Femur (tissue), 1 donor: ENCODE results near the gene MALAT1.
A peak's percentile ranks its signal among the peaks of the same experiment; 100 is the strongest.
"Not testable (repeated sequence)": the region's sequence is repeated elsewhere in the genome, so short reads cannot be mapped to it uniquely, and the experiment has no call there.

Experiments used
- DNase-seq: peaks from one replicate; pipeline ENCODE4 v3.0.0-alpha.2; 2017

The MALAT1 gene

DNA sequence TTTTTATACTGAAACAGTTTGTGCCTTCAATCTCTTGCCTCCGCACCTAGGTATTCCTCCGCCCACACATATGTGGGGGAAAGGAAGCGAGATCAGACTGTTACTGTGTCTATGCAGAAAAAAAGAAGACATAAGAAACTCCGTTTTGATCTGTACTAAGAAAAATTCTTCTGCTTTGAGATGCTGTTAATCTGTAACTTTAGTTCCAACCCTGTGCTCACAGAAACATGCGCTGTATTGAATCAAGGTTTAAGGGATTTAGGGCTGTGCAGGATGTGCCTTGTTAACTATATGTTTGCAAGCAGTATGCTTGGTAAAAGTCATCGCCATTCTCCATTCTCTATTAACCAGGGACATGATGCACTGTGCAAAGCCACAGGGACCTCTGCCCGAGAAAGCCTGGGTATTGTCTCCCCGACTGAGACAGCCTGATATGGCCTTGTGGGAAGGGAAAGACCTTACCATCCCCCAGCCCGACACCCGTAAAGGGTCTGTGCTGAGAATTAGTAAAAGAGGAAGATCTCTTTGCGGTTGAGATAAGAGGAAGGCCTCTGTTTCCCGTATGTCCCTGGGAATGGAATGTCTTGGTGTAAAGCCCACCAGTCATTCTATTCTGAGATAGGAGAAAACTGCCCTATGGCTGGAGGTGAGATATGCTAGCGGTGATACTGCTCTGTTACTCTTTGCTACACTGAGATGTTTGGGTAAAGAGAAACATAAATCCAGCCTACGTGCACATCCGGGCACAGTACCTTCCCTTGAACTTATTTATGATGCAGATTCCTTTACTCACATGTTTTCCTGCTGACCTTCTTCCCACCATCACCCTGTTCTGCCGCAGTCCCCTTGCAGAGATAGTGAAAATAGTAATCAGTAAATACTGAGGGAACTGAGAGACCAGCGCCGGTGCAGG, 24.1 kb downstream of the MALAT1 start:
- peak; percentile 18 for DNase-seq

DNA sequence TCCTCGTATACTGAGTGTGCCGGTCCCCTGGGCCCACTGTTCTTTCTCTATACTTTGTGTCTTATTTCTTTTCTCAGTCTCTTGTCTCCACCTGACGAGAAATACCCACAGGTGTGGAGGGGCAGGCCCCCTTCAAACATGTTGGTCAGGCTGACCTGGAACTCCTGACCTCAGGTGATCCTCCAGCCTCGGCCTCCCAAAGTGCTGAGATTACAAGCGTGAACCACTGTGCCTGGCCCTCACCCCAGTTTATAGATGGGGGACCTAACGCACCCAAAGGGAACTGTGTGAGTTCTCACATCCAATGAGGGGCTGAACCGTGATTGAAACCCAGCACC, 24.8 kb downstream of the MALAT1 start:
- not testable (repeated sequence) for DNase-seq

DNA sequence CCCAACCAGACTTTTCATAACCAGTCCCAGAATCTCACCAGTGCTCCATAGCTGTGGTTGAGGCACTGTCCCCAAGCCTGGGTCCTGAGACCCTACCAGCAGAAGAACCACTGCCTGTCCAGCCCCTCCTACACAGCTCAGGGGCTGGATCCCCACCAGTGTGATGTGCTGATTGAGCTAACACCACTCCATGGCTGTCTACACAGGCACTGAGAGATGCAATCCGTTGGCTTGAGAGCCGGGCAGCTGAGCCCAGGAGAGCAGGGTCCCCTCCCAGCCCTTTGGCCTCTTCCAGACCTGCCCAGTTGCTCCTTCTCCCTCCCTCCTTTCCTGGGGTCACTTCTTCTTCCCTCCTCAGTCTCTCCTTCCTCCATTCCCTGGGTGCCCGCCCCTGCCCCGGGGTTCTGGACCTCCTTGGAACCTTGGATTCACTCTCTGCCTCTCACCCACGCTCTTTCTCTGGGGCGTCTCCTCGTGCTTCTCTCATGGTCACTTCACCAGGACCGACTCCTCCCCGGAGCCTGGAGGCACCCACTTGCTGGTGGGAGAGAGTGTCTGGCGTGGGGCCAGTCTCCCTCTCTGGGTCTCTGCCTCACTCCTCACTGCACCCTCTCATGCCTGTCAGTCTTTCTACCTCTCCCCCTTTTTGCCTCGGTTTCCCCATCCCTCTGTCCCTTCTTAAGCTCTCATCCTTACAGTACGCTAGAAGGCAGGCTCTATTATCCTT, 25.3 kb downstream of the MALAT1 start:
- peak; percentile 66 for DNase-seq

DNA sequence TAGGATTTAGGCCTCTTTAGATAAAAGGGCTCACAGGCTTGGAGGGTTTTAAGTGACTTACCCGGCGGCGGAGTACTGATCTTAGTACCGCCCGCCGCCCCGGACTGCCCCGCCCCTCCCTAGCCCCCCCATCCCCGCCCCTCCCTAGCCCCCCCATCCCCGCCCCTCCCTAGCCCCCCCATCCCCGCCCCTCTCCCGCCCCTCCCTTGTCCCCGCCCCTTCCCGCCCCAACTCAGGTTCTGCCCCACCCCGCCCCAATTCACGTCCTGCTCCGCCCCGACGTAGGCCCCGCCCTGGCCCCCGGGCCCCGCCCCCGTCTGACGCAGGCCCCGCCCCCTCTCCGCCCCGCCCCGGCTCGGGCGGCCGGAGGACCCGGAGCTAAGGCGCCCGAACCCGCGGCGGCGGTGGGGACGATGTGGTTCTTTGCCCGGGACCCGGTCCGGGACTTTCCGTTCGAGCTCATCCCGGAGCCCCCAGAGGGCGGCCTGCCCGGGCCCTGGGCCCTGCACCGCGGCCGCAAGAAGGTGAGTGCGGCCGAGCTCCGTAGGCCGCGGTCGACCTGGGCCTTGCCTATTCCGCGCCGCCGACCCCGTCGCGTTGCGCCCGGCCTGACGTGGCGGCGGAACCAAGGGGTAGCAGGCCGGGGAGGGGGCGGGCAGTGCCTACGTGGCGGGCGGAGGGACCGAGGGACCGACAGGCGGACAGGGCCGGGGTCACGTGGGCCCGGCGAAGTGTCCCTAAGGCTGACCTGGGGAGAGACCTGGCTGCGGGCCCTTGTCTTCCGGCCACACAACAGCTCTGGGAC, 26.1 kb downstream of the MALAT1 start, which contains the start of gene SCYL1:
Gene SCYL1, plus strand, starts transcription at position 343 of the 805 bp plus-strand sequence. Its CDS starts 71 bp downstream, at position 414.
- DNase-seq = peak; percentile 93

DNA sequence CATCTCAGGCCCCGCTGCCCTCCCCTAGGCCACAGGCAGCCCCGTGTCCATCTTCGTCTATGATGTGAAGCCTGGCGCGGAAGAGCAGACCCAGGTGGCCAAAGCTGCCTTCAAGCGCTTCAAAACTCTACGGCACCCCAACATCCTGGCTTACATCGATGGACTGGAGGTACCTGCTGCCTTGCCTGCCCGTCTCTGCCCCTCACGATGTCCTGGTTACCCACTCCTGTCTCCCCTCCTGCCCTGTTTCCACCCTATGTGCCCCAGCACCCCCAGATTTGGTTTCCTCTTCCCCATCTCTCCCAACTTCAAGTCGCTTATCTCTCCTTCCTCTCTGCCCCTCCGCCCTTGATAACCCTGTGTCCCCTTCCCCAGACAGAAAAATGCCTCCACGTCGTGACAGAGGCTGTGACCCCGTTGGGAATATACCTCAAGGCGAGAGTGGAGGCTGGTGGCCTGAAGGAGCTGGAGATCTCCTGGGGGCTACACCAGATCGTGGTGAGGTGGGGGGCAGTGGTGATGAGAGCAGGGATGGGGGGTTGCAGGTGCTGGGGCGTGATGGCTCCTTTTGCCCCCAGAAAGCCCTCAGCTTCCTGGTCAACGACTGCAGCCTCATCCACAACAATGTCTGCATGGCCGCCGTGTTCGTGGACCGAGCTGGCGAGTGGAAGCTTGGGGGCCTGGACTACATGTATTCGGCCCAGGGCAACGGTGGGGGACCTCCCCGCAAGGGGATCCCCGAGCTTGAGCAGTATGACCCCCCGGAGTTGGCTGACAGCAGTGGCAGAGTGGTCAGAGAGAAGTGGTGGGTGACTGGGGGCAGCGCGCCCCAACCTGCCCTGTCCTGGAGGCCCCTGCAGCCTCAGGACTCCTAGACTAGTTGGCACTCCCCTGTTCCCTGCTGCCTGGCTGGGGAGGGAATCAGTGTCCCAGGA, 27.0 kb downstream of the MALAT1 start:
- peak; percentile 22 for DNase-seq

DNA sequence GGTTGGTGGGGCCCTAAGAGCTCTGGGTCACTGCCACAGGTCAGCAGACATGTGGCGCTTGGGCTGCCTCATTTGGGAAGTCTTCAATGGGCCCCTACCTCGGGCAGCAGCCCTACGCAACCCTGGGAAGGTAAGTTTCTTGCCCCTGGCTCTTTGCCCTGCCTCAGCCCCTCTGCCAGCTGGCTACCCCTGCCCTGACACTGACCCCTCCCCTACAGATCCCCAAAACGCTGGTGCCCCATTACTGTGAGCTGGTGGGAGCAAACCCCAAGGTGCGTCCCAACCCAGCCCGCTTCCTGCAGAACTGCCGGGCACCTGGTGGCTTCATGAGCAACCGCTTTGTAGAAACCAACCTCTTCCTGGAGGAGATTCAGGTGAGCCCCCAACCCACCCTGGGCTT, 27.9 kb downstream of the MALAT1 start:
- peak; percentile 26 for DNase-seq

DNA sequence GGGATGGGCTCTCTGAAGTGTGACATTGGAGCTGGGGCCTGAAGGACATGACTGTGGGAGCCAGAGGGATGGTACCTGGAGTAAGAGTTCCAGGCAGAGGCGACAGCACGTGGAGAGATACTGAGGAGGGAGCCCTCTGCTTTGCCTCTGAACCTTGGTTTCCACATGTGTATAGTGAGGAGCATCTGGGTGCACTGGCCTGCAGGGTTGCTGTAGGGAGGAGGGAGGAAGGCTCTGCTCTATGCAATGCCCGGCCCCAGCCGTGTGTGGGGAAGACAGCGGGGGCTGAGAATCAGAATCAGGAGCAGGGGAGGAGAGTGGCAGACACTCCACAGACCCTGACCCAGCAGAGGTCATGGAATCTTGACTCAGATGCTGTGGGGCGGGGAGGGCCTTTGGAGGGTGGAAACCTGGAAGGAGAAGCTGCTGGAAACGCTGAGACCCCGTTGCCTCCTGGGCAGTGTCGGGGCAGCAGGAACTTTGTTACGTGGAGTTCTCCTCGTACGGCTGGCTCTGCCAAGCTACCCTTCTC, 30.0 kb downstream of the MALAT1 start:
- DNase-seq = peak; percentile 13

DNA sequence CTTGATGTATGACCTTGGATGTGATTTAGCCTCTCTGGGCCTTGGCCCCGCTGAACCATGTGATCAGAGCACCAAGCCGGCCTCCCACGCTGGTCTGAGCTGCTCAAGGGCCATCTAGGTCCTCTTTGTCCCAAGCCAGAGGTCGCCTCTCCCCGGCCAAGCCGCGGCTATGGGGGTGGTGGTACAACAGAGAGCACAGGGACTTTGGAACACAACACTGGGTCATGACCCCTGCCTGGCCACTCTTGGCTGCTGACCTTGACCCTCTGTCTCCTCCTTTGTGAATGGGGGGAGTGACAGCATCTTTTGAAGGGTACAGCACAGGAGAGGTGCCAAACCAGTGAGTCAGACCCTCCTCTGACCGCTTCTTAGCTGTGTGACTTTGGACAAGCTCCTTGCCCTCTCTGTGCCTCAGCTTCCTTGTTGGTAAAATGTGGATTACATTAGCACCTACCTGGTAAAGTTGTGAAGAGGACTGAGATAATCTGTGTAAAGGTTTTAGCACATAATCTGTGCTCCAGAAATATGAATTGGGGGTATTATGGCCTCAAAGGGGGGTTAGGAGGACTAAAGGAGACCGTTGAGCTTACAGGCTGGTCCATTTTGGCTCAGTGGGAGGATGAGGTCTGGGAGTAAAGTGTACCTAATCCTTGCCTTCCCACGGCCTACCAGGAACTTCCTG, 30.8 kb downstream of the MALAT1 start:
- DNase-seq = peak; percentile 20

DNA sequence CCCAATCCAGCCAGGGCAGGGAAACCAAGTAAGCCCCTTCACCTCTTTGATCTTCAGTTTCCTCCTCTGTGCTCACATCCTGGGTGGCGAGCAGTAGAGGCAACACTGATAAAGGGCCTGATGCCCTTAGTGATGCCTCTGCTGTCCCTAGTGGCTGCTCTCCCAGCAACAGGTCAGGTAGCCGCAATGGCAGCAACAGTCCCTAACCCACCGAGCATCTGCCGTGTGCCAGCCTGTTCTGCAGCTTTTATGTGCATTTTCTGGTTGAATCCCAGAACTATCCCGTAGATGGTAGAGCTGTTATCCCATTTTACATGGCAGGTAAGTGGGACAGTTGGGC, 31.3 kb downstream of the MALAT1 start:
- DNase-seq = no peak

DNA sequence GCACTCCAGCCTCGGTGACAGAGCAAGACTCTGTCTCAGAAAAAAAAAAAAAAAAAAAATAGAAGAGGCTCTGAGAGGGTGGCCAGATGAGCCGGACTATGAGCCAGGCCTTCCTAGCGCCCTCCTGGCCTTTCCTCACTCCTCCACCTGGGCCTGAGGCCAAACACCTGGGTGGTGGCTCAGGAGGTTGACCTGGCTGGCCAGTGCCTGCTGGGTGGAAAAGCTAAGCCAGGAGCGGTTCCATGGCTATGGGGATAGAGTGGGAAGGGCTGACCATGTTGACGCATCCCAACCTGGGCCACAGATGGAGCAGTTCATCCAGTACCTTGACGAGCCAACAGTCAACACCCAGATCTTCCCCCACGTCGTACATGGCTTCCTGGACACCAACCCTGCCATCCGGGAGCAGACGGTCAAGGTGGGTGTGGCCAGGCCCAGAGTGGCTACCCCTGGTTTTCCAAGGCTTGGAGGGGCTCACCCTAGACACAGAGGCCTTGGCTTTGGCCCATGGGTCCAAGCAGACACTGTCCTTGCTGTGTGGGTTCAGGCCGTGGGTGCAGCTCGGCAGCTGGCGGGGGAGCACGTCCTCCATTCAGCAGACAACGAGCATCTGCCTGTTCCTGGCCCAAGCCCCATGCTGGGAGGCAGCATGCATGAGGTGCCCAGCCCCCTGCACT, 33.7 kb downstream of the MALAT1 start:
- DNase-seq = peak; percentile 18

DNA sequence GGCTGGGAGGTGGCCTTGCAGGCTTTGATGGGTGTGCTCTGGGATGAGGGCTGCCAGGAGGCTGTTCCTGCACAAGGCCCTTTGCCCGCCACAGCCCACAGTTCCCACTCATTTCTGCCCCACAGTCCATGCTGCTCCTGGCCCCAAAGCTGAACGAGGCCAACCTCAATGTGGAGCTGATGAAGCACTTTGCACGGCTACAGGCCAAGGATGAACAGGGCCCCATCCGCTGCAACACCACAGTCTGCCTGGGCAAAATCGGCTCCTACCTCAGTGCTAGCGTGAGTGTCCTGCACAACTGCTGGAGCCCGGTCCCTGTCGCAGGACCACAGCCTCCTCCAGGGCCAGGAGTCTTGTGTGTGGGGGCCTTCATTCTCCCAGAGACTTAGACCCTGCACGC, 36.3 kb downstream of the MALAT1 start:
- peak; percentile 22 for DNase-seq

DNA sequence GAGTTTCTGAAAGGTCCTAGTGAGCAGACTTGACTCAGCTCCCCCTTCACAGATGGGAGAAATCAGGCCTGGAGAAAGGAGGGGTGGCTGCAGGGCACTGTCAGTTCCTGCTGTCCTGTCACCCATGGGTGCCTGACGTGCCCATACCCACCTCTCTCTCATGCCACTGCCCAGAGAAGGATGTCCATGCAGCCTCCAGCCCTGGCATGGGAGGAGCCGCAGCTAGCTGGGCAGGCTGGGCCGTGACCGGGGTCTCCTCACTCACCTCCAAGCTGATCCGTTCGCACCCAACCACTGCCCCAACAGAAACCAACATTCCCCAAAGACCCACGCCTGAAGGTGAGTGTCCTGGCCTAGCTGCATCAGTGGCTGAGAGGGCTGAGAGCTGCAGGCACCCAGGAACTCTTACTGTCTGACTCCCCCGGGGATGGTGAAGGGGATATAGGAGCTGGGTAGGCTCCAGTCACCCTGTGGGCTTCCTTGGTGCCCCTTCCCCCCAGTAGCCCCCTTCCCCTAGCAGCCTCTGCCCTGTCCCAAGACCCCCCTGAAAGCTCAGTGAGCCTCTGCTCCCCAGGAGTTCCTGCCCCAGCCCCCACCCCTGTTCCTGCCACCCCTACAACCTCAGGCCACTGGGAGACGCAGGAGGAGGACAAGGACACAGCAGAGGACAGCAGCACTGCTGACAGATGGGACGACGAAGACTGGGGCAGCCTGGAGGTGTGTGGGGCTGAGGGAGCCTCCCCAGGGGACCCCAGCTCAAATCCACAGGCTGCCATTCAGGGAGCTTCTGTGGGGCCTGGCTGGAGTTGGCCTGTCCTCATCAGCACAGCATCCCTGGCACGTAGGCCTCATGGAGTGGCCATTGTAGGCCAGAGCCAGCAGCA, 37.8 kb downstream of the MALAT1 start:
- DNase-seq = peak; percentile 26

DNA sequence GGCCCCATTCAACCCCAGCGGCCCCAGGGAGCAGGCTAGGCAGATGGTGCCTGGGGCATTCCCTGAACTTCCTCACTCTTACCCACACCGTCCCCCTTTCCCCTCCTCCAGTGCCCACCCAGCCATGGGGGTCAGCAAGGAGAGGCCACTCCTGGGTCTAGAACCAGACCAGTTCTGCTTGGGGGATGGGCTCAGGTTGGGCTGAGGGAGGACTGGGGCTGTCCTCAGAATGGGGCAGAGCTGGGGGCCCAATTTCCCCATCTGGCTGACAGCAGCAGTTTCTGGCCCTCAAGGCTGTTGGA, 38.4 kb downstream of the MALAT1 start:
- DNase-seq = no peak

DNA sequence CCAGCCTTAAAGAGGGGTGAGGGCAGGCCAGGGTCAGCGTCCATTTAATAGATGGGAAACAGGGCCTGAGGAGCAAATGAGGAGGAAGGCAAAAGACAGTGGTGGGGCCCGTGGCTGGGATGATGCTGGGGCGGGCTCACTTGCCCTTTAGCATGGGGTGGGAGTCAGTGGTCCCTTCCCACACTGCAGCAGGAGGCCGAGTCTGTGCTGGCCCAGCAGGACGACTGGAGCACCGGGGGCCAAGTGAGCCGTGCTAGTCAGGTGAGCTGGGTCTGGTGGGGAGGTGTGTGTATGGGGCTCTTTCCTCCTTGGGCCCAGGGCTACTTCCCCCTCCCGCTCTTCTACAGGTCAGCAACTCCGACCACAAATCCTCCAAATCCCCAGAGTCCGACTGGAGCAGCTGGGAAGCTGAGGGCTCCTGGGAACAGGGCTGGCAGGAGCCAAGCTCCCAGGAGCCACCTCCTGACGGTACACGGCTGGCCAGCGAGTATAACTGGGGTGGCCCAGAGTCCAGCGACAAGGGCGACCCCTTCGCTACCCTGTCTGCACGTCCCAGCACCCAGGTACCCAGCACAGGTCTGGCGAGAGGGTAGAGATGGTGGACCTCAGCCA, 38.9 kb downstream of the MALAT1 start:
- peak; percentile 38 for DNase-seq

DNA sequence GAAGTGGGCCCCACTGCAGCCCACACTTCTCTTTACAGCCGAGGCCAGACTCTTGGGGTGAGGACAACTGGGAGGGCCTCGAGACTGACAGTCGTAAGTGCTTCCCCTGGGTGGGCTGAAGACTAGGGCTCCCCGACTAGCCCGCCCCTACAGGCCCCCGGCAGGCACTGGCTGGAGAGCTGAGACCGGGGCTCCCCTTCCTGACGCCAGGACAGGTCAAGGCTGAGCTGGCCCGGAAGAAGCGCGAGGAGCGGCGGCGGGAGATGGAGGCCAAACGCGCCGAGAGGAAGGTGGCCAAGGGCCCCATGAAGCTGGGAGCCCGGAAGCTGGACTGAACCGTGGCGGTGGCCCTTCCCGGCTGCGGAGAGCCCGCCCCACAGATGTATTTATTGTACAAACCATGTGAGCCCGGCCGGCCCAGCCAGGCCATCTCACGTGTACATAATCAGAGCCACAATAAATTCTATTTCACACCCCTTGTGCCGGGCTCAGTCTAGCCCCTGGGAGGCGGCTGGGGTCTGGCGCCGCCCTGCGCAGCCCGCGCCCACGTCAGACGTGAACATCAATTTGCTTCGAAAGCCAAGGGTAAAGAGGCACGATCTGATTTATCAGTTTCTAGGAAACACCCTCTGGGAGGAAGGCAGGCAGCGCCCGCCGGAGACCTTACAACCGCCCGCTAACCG, 39.5 kb downstream of the MALAT1 start:
- peak; percentile 40 for DNase-seq

DNA sequence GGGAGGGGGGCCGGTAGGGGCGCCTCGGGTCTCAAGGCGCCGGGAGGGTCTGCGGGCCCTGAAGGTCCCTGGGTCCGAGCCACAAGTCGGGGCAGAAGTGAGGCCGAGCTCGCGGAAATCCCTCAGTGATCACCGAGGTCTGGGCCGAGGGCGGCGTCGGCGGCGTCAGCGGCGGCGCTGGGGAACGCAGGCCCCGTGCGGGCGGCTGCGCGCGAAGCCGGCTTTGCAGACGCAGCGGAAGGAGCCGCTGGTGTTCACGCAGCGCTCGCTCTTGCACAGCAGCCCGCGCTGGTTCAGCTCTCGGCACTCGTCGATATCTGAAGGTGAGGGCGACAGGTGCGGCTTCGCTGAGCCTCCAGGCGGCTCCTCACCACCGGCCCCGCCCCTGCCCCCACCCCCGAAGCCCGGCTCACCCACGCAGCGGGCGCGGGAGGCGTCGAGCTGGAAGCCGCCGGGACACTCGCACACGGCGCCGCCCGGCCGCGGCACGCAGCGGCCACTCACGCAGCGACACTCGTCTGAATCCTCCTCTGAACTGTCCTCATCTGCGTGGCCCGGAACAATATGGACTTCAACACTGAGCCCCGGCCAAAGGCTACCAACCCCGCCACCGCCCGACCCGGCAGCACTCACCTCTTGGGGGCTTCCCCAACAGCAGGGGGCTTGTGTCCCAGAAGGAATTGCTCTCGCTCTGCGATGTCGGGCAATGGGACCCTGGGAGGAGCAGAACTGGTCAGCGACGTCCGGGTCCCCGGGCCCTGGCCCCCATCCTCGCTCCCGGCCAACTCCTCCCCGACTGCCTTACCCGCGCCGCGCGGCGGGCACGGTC, 40.3 kb downstream of the MALAT1 start:
- DNase-seq = peak; percentile 46

DNA sequence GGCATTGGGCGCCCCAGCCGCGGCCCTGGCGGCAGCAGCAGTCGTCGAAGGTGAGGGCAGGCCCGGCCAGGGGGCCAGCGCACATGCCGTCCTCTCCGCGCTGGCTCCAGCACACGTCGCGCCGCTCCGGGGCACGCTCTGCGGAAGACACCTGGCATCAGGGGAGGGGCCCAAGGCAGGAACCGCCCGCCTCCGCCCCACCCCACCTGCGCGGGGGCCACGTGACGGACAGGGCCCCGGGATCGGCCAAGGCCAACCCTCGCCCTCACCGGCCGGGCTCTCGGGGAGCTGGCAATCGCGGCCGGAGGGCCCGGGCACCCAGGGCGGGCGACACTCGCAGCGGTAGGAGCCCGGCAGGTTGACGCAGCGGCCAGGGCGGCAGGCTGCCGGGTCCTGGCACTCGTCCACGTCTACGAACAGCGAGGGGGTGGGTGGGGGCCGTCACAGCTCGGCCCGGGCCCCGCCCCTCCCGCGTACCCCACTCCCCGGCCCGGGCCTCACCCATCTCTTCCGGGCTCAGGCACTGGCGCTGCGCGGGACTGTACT, 41.0 kb downstream of the MALAT1 start:
- DNase-seq = no peak
